Memory B cell (primary cell): ENCODE data around the gene FRZB.
A peak's percentile ranks its signal among the peaks of the same experiment; 100 is the strongest.

Source experiments
- ATAC-seq: fragments of 150-1000 bp; cut with Tn5 transposase; 2 replicates; pipeline ENCODE4 v1.10.0; 2021; ENCODE audit warnings: low read depth, mild to moderate bottlenecking, moderate library complexity
- DNase-seq, 2 donors: peaks; one replicate each; pipeline ENCODE4 v3.0.0; 2022; ENCODE audit warnings: low spot score in 2 of 2
- H3K27ac Mint-ChIP-seq: one replicate; pipeline ENCODE4 v1.8.0; 2022; ENCODE audit warnings: mild to moderate bottlenecking, moderate library complexity, mixed read lengths
- H3K27me3 Mint-ChIP-seq: one replicate; pipeline ENCODE4 v1.8.0; 2022; ENCODE audit warnings: mixed read lengths
- H3K36me3 Mint-ChIP-seq: one replicate; pipeline ENCODE4 v1.8.0; 2022; ENCODE audit warnings: mild to moderate bottlenecking, mixed read lengths
- H3K4me1 Mint-ChIP-seq: one replicate; pipeline ENCODE4 v1.8.0; 2022; ENCODE audit warnings: mixed read lengths
- H3K4me3 Mint-ChIP-seq: one replicate; pipeline ENCODE4 v1.8.0; 2022; ENCODE audit warnings: mild to moderate bottlenecking, moderate library complexity, mixed read lengths
- H3K9me3 Mint-ChIP-seq: one replicate; pipeline ENCODE4 v1.8.0; 2022; ENCODE audit warnings: mixed read lengths

The FRZB gene

GRCh38 chr2:182866461-182867406, at the start of gene FRZB:
FRZB (minus strand) TSS chr2:182866637; CDS start chr2:182866552, 85 bp downstream.
- H3K27me3 Mint-ChIP-seq, result peaks cover 18% of the 10 kb centered on the region
- H3K9me3 Mint-ChIP-seq, result no peaks in the 10 kb centered on the region
- DNase-seq (peak in 1 of 2 donors; percentile 10), ATAC-seq (peak; percentile 12)
- peaks cover 12% of the 10 kb centered on the region for H3K4me1 Mint-ChIP-seq
- no peak within 1 kb of the TSS for H3K27ac Mint-ChIP-seq
- H3K36me3 Mint-ChIP-seq, result no peaks in the 10 kb centered on the region
- H3K4me3 Mint-ChIP-seq, result peak within 1 kb of the TSS; percentile 84

- Mint-ChIP-seq H3K4me1 (no peaks in the 10 kb centered on the region), H3K36me3 (no peaks in the 10 kb centered on the region), H3K27ac (no peak overlapping the region), H3K4me3 (no peak overlapping the region), H3K9me3 (no peaks in the 10 kb centered on the region), H3K27me3 (peaks cover 5% of the 10 kb centered on the region)
- ATAC-seq (no peak), DNase-seq (no peak)
Measured at GRCh38 chr2:182915369-182916326, 49.2 kb upstream of the FRZB start.

- Mint-ChIP-seq H3K4me3 (no peak overlapping the region), H3K27ac (no peak overlapping the region), H3K4me1 (no peaks in the 10 kb centered on the region), H3K9me3 (no peaks in the 10 kb centered on the region), H3K36me3 (no peaks in the 10 kb centered on the region), H3K27me3 (peaks cover 5% of the 10 kb centered on the region)
- ATAC-seq (no peak), DNase-seq (no peak)
Measured at GRCh38 chr2:182914852-182915251, 48.4 kb upstream of the FRZB start.

GRCh38 chr2:182913064-182913463, 46.6 kb upstream of the FRZB start:
- H3K27ac Mint-ChIP-seq, result no peak overlapping the region
- H3K9me3 Mint-ChIP-seq, result no peaks in the 10 kb centered on the region
- no peak overlapping the region for H3K4me3 Mint-ChIP-seq
- no peak for DNase-seq
- ATAC-seq, result no peak
- H3K4me1 Mint-ChIP-seq, result no peaks in the 10 kb centered on the region
- H3K27me3 Mint-ChIP-seq, result peaks cover 5% of the 10 kb centered on the region
- no peaks in the 10 kb centered on the region for H3K36me3 Mint-ChIP-seq

GRCh38 chr2:182912518-182912915, 46.1 kb upstream of the FRZB start:
- no peaks in the 10 kb centered on the region for H3K36me3 Mint-ChIP-seq
- H3K27ac Mint-ChIP-seq, result no peak overlapping the region
- peaks cover 5% of the 10 kb centered on the region for H3K27me3 Mint-ChIP-seq
- H3K4me3 Mint-ChIP-seq, result no peak overlapping the region
- no peak for ATAC-seq
- H3K9me3 Mint-ChIP-seq, result no peaks in the 10 kb centered on the region
- no peak for DNase-seq
- no peaks in the 10 kb centered on the region for H3K4me1 Mint-ChIP-seq

GRCh38 chr2:182911813-182912517, 45.5 kb upstream of the FRZB start:
- no peak overlapping the region for H3K4me3 Mint-ChIP-seq
- H3K4me1 Mint-ChIP-seq, result no peaks in the 10 kb centered on the region
- H3K36me3 Mint-ChIP-seq, result no peaks in the 10 kb centered on the region
- H3K27me3 Mint-ChIP-seq, result peaks cover 5% of the 10 kb centered on the region
- H3K27ac Mint-ChIP-seq, result no peak overlapping the region
- DNase-seq (no peak), ATAC-seq (no peak)
- no peaks in the 10 kb centered on the region for H3K9me3 Mint-ChIP-seq

GRCh38 chr2:182910965-182911364, 44.5 kb upstream of the FRZB start:
- ATAC-seq (no peak), DNase-seq (no peak)
- Mint-ChIP-seq H3K4me1 (no peaks in the 10 kb centered on the region), H3K9me3 (no peaks in the 10 kb centered on the region), H3K4me3 (no peak overlapping the region), H3K27ac (no peak overlapping the region), H3K36me3 (no peaks in the 10 kb centered on the region), H3K27me3 (peaks cover 5% of the 10 kb centered on the region)

GRCh38 chr2:182907081-182907830, 40.8 kb upstream of the FRZB start:
- Mint-ChIP-seq H3K9me3 (no peaks in the 10 kb centered on the region), H3K4me1 (no peaks in the 10 kb centered on the region), H3K4me3 (no peak overlapping the region), H3K36me3 (no peaks in the 10 kb centered on the region), H3K27ac (no peak overlapping the region), H3K27me3 (peaks cover 2% of the 10 kb centered on the region)
- DNase-seq (no peak), ATAC-seq (no peak)

GRCh38 chr2:182906454-182906853, 40.0 kb upstream of the FRZB start:
- Mint-ChIP-seq H3K9me3 (no peaks in the 10 kb centered on the region), H3K4me1 (no peaks in the 10 kb centered on the region), H3K36me3 (no peaks in the 10 kb centered on the region), H3K27ac (no peak overlapping the region), H3K27me3 (peaks cover 2% of the 10 kb centered on the region), H3K4me3 (no peak overlapping the region)
- no peak for ATAC-seq
- DNase-seq, result no peak

- ATAC-seq, result no peak
Measured at GRCh38 chr2:182904844-182905243, 38.4 kb upstream of the FRZB start.

GRCh38 chr2:182903566-182903965, 37.1 kb upstream of the FRZB start:
- H3K27ac Mint-ChIP-seq, result no peak overlapping the region
- DNase-seq (no peak), ATAC-seq (no peak)
- no peaks in the 10 kb centered on the region for H3K27me3 Mint-ChIP-seq
- no peaks in the 10 kb centered on the region for H3K4me1 Mint-ChIP-seq
- H3K36me3 Mint-ChIP-seq, result no peaks in the 10 kb centered on the region
- no peaks in the 10 kb centered on the region for H3K9me3 Mint-ChIP-seq
- H3K4me3 Mint-ChIP-seq, result no peak overlapping the region

More at GRCh38 chr2:182904844-182905243, 38.4 kb upstream of the FRZB start:
- H3K4me1 Mint-ChIP-seq, result no peaks in the 10 kb centered on the region
- no peak for DNase-seq
- no peaks in the 10 kb centered on the region for H3K9me3 Mint-ChIP-seq
- no peaks in the 10 kb centered on the region for H3K27me3 Mint-ChIP-seq
- no peaks in the 10 kb centered on the region for H3K36me3 Mint-ChIP-seq
- H3K27ac Mint-ChIP-seq, result no peak overlapping the region
- no peak overlapping the region for H3K4me3 Mint-ChIP-seq

GRCh38 chr2:182901748-182902147, 35.3 kb upstream of the FRZB start:
- Mint-ChIP-seq H3K27ac (no peak overlapping the region), H3K9me3 (no peaks in the 10 kb centered on the region), H3K4me3 (no peak overlapping the region), H3K4me1 (no peaks in the 10 kb centered on the region), H3K27me3 (no peaks in the 10 kb centered on the region), H3K36me3 (no peaks in the 10 kb centered on the region)
- ATAC-seq (no peak), DNase-seq (no peak)

GRCh38 chr2:182898718-182899117, 32.3 kb upstream of the FRZB start:
- Mint-ChIP-seq H3K27me3 (peaks cover 1% of the 10 kb centered on the region), H3K9me3 (no peaks in the 10 kb centered on the region), H3K4me3 (no peak overlapping the region), H3K36me3 (no peaks in the 10 kb centered on the region), H3K27ac (no peak overlapping the region), H3K4me1 (no peaks in the 10 kb centered on the region)
- no peak for DNase-seq
- ATAC-seq, result no peak
